ENCODE results near the gene CFAP58. TPM values are rescaled to one million over a fixed set of nuclear protein-coding genes. Genes with fewer than 3 reads are reported as not detected.

CFAP58 gene
- total RNA-seq, 6 experiments from 2014 or later: 0.10 to 2.9 (median 0.15) TPM; not detected in 2

DNA sequence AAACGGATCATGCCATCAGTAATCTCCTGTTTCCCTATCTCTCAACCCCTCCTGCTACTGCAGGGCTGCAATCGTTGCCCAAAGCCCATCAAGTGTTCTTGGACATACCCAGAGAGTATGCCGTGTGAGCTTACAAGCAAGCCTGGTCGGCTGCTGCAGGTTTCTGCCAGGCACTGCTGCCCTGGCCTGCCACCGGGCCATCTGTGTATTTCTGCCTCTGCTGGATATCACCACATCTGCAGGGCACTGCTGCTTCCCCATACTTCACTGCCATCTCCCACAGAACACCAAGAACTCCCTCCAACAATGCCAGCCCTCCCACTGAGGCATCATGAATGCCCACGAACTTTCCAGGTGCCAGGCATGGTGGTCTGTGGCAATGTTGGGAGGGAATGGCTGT is 149.3 kb downstream of the CFAP58 start:
- intact Hi-C loops (cut with DNase I): no loop called here
- Histone ChIP-seq H3K9me3 (no peaks in the 10 kb centered on the region), H3K4me3 (no peak overlapping the region), H3K27me3 (no peaks in the 10 kb centered on the region), H3K4me1 (no peaks in the 10 kb centered on the region), H3K27ac (no peak overlapping the region), H3K36me3 (no peaks in the 10 kb centered on the region)
- TF ChIP-seq, protein P1, sequence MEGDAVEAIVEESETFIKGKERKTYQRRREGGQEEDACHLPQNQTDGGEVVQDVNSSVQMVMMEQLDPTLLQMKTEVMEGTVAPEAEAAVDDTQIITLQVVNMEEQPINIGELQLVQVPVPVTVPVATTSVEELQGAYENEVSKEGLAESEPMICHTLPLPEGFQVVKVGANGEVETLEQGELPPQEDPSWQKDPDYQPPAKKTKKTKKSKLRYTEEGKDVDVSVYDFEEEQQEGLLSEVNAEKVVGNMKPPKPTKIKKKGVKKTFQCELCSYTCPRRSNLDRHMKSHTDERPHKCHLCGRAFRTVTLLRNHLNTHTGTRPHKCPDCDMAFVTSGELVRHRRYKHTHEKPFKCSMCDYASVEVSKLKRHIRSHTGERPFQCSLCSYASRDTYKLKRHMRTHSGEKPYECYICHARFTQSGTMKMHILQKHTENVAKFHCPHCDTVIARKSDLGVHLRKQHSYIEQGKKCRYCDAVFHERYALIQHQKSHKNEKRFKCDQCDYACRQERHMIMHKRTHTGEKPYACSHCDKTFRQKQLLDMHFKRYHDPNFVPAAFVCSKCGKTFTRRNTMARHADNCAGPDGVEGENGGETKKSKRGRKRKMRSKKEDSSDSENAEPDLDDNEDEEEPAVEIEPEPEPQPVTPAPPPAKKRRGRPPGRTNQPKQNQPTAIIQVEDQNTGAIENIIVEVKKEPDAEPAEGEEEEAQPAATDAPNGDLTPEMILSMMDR (IDR thresholded peaks at IDR 0.05): no peak
- TF ChIP-seq POLR2A (IDR thresholded peaks at IDR 0.05): no peak
- 24% methylated on average over 5 of the region's 6 CpGs for WGBS (ENCODE audit: insufficient coverage, low coverage, low lambda C conversion rate, missing lambda C conversion rate)
- no peak for DNase-seq
- no peak for ATAC-seq

Other genes starting within 250 kb of the CFAP58 start
- gene SFR1, start 231.7 kb upstream of the CFAP58 start, total RNA-seq: 1 to 10 TPM; 1.2 to 3.5 (median 1.7) TPM
- under 1 TPM in 5 of 6 experiments, not detected in 1; 0.11 to 0.34 (median 0.20) TPM for gene CFAP43, start 121.5 kb upstream of the CFAP58 start, total RNA-seq
- 100 to 1,000 TPM; 205 to 273 (median 240) TPM for gene GSTO1, start 98.9 kb upstream of the CFAP58 start, total RNA-seq
- gene GSTO2, start 84.6 kb upstream of the CFAP58 start, total RNA-seq: 1 to 10 TPM; 1.4 to 5.3 (median 2.8) TPM
- 1 to 10 TPM; 2.9 to 9.7 (median 7.7) TPM for gene ITPRIP, start 15.4 kb upstream of the CFAP58 start, total RNA-seq